ENCODE results near the gene PWP2.

DNA sequence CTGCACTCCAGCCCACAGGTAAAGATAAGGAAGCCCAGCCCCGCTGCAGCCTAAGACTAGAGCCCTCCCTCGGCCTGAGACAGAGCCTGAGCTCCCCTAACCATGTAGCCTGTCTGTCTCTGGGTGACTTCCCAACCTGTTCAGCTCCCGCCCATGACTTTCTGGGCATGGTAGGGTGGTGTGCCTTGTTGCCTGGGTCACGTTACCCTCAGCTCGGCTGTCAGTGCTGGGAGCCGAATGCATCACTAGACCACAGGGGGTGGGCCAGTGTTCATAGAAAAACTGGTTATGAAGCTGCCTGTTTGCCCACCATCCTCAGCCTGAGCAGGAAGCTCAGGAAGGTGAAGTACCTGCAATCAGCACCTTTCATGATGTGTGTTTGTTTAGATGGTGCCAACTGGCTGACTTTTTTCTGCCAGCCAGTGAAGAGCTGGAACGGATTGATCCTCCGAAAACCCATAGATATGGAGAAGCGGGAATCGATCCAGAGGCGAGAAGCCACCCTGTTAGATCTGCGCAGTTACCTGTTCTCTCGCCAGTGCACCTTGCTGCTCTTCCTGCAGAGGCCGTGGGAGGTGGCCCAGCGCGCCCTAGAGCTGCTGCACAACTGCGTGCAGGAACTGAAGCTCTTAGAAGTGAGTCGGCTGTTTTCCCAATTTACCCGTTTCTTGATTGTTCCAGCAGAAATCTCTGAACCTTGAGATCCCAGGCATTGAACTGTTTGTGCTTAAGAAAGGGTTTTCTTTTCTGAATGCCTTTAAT, 43.9 kb upstream of the PWP2 start:
- TF ChIP-seq, protein P1, sequence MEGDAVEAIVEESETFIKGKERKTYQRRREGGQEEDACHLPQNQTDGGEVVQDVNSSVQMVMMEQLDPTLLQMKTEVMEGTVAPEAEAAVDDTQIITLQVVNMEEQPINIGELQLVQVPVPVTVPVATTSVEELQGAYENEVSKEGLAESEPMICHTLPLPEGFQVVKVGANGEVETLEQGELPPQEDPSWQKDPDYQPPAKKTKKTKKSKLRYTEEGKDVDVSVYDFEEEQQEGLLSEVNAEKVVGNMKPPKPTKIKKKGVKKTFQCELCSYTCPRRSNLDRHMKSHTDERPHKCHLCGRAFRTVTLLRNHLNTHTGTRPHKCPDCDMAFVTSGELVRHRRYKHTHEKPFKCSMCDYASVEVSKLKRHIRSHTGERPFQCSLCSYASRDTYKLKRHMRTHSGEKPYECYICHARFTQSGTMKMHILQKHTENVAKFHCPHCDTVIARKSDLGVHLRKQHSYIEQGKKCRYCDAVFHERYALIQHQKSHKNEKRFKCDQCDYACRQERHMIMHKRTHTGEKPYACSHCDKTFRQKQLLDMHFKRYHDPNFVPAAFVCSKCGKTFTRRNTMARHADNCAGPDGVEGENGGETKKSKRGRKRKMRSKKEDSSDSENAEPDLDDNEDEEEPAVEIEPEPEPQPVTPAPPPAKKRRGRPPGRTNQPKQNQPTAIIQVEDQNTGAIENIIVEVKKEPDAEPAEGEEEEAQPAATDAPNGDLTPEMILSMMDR (conservative IDR thresholded peaks at IDR 0.05; ENCODE audit: low read depth, low read length) = no peak
- TF ChIP-seq RFX5 (IDR thresholded peaks at IDR 0.05; ENCODE audit: low read depth, low read length) (no peak), MXI1 (IDR thresholded peaks at IDR 0.05; ENCODE audit: borderline replicate concordance, low read depth, low read length) (no peak), NFE2L2 (IDR thresholded peaks at IDR 0.05; ENCODE audit: low read depth, low read length) (no peak), CEBPB (IDR thresholded peaks at IDR 0.05; ENCODE audit: low read depth, low read length) (no peak)

Data from IMR-90 (cell line).